K562 (cell line): Measurements from ENCODE around the gene RALA. TPM values are rescaled to one million over a fixed set of nuclear protein-coding genes. Genes with fewer than 3 reads are reported as not detected.
A peak's percentile ranks its signal among the peaks of the same experiment; 100 is the strongest.

Experiments used
- EP300 ChIP-seq: IDR thresholded peaks from 2 replicates; pipeline ENCODE4 v1.6.1; 2012; ENCODE audit warnings: low read length, improper control_type of control experiment
- GABPB1 ChIP-seq: sonication (generic); formaldehyde crosslinking; IDR thresholded peaks from 2 replicates; pipeline ENCODE4 v1.8.0; 2022; ENCODE audit warnings: mild to moderate bottlenecking, missing genetic modification reagents
- HINFP ChIP-seq: fragments of 450-650 bp; conservative IDR thresholded peaks from 2 replicates; pipeline ENCODE4 v1.6.1; 2016; ENCODE audit warnings: missing genetic modification characterization, low read depth, mild to moderate bottlenecking, control low read depth, missing compliant biosample characterization
- L3MBTL2 ChIP-seq: fragments of 450-650 bp; IDR thresholded peaks from 2 replicates; pipeline ENCODE4 v1.6.1; 2016; ENCODE audit warnings: mild to moderate bottlenecking, moderate library complexity
- MTA3 ChIP-seq: fragments of 450-650 bp; formaldehyde crosslinking; IDR thresholded peaks from 2 replicates; pipeline ENCODE4 v1.6.1; 2017; ENCODE audit warnings: mild to moderate bottlenecking, borderline replicate concordance
- NFYB ChIP-seq: IDR thresholded peaks from 2 replicates; pipeline ENCODE4 v1.6.1; 2011; ENCODE audit warnings: mild to moderate bottlenecking, moderate library complexity; ENCODE audit not compliant: insufficient read length; ENCODE audit errors: extremely low read depth
- POLR2AphosphoS2 ChIP-seq: IDR thresholded peaks from 2 replicates; pipeline ENCODE4 v1.6.1; 2012; ENCODE audit warnings: low read length, improper control_type of control experiment
- TAF9B ChIP-seq: fragments of 450-650 bp; IDR thresholded peaks from 2 replicates; pipeline ENCODE4 v1.6.1; 2018; ENCODE audit warnings: mild to moderate bottlenecking; ENCODE audit not compliant: partially characterized antibody
- TBP ChIP-seq: optimal IDR thresholded peaks from 2 replicates; pipeline ENCODE3; 2011; ENCODE audit warnings: low read depth, low read length, improper control_type of control experiment
- TFE3 ChIP-seq: fragments of 450-650 bp; formaldehyde crosslinking; IDR thresholded peaks from 2 replicates; pipeline ENCODE4 v1.4.0; 2020; ENCODE audit warnings: mild to moderate bottlenecking, mixed read lengths
- ZBTB49 ChIP-seq: sonication (generic); formaldehyde crosslinking; IDR thresholded peaks from 2 replicates; pipeline ENCODE4 v1.8.0; 2022; ENCODE audit warnings: missing genetic modification reagents, mild to moderate bottlenecking, borderline replicate concordance
- ZKSCAN1 ChIP-seq: fragments of 150-350 bp; IDR thresholded peaks from 2 replicates; pipeline ENCODE4 v1.6.1; 2016; ENCODE audit warnings: low read depth, low read length
- ZNF444 ChIP-seq: fragments of 250-450 bp; sonication (Bioruptor Pico); IDR thresholded peaks from 2 replicates; pipeline ENCODE4 v1.4.0; 2020; ENCODE audit warnings: mild to moderate bottlenecking, moderate library complexity
- ZNF766 ChIP-seq: fragments of 200-800 bp; sonication (Bioruptor generic); conservative IDR thresholded peaks from 2 replicates; pipeline ENCODE4 v1.6.1; 2016; ENCODE audit warnings: missing genetic modification characterization, missing compliant biosample characterization
- polyA plus RNA-seq, 8 experiments: library from polyadenylated mRNA; depleted of rRNA in 4 of 8; stranded (reverse) in 5 of 8; unstranded in 3 of 8; fragments of >200 nt; fragmentation: Nextera tagmentation in 2 of 8; fragmentation: Illumina TruSeq in 1 of 8; extraction: Ambion mirVana in 2 of 8; extraction: Trizol in 1 of 8; gene quantifications; 2 replicates each; pipeline versions ENCODE4 v1.2.1 to v1.2.3, GENCODE V29; 2011 to 2014; ENCODE audit warnings: inconsistent platforms in 1 of 8, missing spikeins in 1 of 8
- total RNA-seq, 7 experiments: library from RNA; depleted of rRNA in 6 of 7; stranded (reverse); fragments of >200 nt in 6 of 7; fragmentation: Illumina TruSeq in 2 of 7; extraction: Trizol in 2 of 7; gene quantifications; 2 replicates each; pipeline versions ENCODE4 v1.2.1 to v1.2.3, GENCODE V29; 2011 to 2021; ENCODE audit warnings: low replicate concordance in 1 of 7
- TF ChIP-seq, protein P1 (sequence below), 2 experiments: fragments of 450-650 bp in 1 of 2; sonication (generic) in 1 of 2; formaldehyde crosslinking in 1 of 2; IDR thresholded peaks in 1 of 2; conservative IDR thresholded peaks in 1 of 2; 2 replicates each; pipeline versions ENCODE4 v1.6.1 to v1.8.1; 2016 to 2023; ENCODE audit warnings: mild to moderate bottlenecking in 2 of 2, moderate library complexity in 2 of 2, inconsistent platforms in 1 of 2, missing genetic modification reagents in 1 of 2
- TF ChIP-seq, protein P2 (sequence below): fragments of 200-800 bp; sonication (Bioruptor generic); IDR thresholded peaks from 2 replicates; pipeline ENCODE4 v1.6.1; 2017; ENCODE audit warnings: missing genetic modification characterization, missing compliant biosample characterization

Gene RALA
- total and polyA plus RNA-seq, 9 of the 15 experiments (the other 6 are each of a cell fraction or from before 2014, with no cell fraction given): 7.2 to 28.0 (median 25.7) TPM

DNA sequence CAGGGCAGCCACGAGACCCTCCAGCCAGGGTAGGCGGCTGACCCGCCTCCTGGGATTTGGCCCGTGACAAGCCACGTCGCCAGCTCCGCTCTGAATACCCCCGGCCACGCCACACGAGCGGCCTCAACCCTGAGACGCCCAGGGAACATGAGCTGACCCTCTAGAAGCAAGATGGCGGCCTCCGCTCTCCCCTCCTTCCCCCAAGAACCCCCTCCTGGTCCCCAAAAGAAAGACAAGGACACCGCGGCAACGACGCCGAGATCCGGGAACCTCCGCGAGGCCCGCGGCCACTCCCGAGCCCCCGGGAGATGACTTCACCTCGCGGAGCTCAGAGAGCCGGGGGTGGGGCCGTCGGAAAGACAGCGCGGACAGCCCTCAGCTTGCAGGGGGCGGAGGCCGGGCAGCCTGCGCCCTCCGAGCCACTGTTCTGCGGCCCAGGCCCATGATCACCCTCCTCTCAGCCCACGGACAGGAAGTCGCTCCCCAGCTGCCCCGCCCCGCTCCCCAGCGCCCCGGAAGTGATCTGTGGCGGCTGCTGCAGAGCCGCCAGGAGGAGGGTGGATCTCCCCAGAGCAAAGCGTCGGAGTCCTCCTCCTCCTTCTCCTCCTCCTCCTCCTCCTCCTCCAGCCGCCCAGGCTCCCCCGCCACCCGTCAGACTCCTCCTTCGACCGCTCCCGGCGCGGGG, at the start of gene RALA (continued):
- TF ChIP-seq, protein P1, sequence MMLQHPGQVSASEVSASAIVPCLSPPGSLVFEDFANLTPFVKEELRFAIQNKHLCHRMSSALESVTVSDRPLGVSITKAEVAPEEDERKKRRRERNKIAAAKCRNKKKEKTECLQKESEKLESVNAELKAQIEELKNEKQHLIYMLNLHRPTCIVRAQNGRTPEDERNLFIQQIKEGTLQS (IDR thresholded peaks at IDR 0.05): peak; percentile 68
- TF ChIP-seq, protein P1 (CRISPR knock-in tag; conservative IDR thresholded peaks at IDR 0.05): no peak; the same call in 1 of the 2 replicates
- TF ChIP-seq TBP (peak; percentile 86), HINFP (tag) (no peak), POLR2AphosphoS2 (peak; percentile 39; the same call in 1 of the 2 replicates), MTA3 (no peak), GABPB1 (CRISPR knock-in tag) (peak; percentile 96), ZBTB49 (CRISPR knock-in tag) (peak; percentile 38; the same call in 1 of the 2 replicates), ZNF444 (no peak), L3MBTL2 (peak; percentile 49; the same call in 1 of the 2 replicates), ZNF766 (CRISPR knock-in tag) (no peak), EP300 (0 out of 2 replicates have a peak, but pooled peaks have one; percentile 24), ZKSCAN1 (peak; percentile 50; the same call in 1 of the 2 replicates), NFYB (no peak), TAF9B (peak; percentile 81), TFE3 (CRISPR knock-in tag) (no peak)
- TF ChIP-seq, protein P2, sequence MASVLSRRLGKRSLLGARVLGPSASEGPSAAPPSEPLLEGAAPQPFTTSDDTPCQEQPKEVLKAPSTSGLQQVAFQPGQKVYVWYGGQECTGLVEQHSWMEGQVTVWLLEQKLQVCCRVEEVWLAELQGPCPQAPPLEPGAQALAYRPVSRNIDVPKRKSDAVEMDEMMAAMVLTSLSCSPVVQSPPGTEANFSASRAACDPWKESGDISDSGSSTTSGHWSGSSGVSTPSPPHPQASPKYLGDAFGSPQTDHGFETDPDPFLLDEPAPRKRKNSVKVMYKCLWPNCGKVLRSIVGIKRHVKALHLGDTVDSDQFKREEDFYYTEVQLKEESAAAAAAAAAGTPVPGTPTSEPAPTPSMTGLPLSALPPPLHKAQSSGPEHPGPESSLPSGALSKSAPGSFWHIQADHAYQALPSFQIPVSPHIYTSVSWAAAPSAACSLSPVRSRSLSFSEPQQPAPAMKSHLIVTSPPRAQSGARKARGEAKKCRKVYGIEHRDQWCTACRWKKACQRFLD (CRISPR knock-in tag): peak; percentile 7; the same call in 1 of the 2 replicates
